Measurements from ENCODE around the gene LAMA5.

LAMA5 gene

DNA sequence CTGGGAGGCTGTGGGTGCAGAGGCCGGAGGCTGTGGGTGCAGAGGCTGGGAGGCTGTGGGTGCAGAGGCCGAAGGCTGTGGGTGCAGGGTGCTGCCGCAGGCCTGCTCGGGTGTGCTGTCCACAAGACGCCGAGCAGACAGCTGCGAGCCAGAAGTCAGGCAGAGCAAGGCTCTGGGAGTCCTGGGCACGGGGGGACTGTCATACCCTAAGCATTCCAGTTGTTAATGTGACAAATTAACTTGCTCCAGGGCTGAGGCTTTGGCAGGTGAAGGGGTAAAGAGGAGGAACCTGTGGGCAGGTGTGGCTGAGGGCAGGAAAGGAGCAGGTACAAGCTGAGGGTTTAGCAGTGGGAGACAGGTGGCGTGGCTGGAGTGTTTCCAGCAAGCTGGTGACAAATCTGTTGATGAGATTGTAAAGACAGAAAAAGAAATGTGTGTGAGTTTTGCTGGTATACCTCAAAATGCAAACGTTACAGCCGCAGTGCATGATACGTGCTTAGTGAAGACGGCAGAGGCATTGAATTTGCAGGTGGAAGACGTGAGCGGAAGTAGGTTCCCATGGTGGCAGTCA is 78.5 kb downstream of the LAMA5 start:
- no peak overlapping the region for H3K27ac ChIP-seq (ENCODE audit: low read length)
- no peak for ATAC-seq (ENCODE audit: insufficient read depth, low read depth)
- H3K27me3 ChIP-seq (ENCODE audit: insufficient read depth, low read length, poor library complexity): no peaks in the 10 kb centered on the region
- H3K4me1 ChIP-seq (ENCODE audit: insufficient read depth, low read length): no peaks in the 10 kb centered on the region
- H3K36me3 ChIP-seq (ENCODE audit: insufficient read depth, low read length): peaks cover 59% of the 10 kb centered on the region
- H3K9me3 ChIP-seq (ENCODE audit: insufficient read depth, low read length, severe bottlenecking): no peaks in the 10 kb centered on the region
- no peak for TF ChIP-seq EZH2 (IDR thresholded peaks at IDR 0.05; ENCODE audit: borderline replicate concordance, low read depth, low read length, severe bottlenecking)
- TF ChIP-seq, protein P1, sequence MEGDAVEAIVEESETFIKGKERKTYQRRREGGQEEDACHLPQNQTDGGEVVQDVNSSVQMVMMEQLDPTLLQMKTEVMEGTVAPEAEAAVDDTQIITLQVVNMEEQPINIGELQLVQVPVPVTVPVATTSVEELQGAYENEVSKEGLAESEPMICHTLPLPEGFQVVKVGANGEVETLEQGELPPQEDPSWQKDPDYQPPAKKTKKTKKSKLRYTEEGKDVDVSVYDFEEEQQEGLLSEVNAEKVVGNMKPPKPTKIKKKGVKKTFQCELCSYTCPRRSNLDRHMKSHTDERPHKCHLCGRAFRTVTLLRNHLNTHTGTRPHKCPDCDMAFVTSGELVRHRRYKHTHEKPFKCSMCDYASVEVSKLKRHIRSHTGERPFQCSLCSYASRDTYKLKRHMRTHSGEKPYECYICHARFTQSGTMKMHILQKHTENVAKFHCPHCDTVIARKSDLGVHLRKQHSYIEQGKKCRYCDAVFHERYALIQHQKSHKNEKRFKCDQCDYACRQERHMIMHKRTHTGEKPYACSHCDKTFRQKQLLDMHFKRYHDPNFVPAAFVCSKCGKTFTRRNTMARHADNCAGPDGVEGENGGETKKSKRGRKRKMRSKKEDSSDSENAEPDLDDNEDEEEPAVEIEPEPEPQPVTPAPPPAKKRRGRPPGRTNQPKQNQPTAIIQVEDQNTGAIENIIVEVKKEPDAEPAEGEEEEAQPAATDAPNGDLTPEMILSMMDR (IDR thresholded peaks at IDR 0.05; ENCODE audit: borderline replicate concordance, extremely low read depth, low read length, poor library complexity, severe bottlenecking): no peak
- H3K79me2 ChIP-seq (ENCODE audit: insufficient read depth, low read length): no peaks in the 10 kb centered on the region
- H3K9ac ChIP-seq (ENCODE audit: low read depth, low read length): no peak overlapping the region
- H4K20me1 ChIP-seq (ENCODE audit: insufficient read depth, low read length): no peaks in the 10 kb centered on the region
- no peak overlapping the region for H3K4me2 ChIP-seq (ENCODE audit: insufficient read depth, low read length)
- no peak overlapping the region for H2AFZ ChIP-seq (ENCODE audit: low read depth, low read length)
- no peak for DNase-seq
- H3K4me3 ChIP-seq (ENCODE audit: low read depth in 1 of 2, low read length in 2 of 2): no peak overlapping the region

DNA sequence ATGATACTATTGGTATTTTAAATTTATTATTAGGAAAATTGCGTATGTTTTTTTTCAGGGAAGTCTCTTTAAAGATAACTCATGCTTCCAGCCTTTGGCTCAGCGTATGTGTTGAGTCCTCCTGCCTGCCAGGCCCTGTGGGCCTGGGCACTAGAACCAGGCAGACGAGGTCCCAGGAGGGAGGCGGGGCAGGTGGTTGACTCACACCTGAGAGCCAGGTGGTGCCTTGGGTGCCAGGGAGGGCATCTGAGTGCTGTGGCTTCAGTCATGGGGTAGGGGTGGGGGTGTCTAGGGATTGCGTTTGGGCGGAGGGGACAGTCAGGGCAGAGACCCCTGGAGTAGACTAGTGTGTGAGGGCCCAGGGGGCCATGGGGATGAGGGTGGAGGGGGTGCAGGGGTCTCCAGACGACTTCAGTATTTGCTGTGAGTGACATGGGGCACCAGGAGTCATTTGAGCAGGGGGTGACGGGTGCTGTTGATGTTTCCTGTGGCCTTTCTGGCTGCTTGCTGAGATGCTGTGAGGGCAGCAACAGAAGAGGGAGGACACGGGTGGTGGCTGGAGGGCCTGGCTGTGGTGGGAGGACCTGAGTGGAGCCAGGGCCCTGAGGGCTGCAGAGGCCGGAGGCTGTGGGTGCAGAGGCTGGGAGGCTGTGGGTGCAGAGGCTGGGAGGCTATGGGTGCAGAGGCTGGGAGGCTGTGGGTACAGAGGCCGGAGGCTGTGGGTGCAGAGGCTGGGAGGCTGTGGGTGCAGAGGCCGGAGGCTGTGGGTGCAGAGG is 79.2 kb downstream of the LAMA5 start:
- no peaks in the 10 kb centered on the region for H3K9me3 ChIP-seq (ENCODE audit: insufficient read depth, low read length, severe bottlenecking)
- no peak overlapping the region for H2AFZ ChIP-seq (ENCODE audit: low read depth, low read length)
- no peak overlapping the region for H3K9ac ChIP-seq (ENCODE audit: low read depth, low read length)
- TF ChIP-seq, protein P1 (IDR thresholded peaks at IDR 0.05; ENCODE audit: borderline replicate concordance, extremely low read depth, low read length, poor library complexity, severe bottlenecking): no peak
- TF ChIP-seq EZH2 (IDR thresholded peaks at IDR 0.05; ENCODE audit: borderline replicate concordance, low read depth, low read length, severe bottlenecking): no peak
- no peak overlapping the region for H3K27ac ChIP-seq (ENCODE audit: low read length)
- no peaks in the 10 kb centered on the region for H4K20me1 ChIP-seq (ENCODE audit: insufficient read depth, low read length)
- H3K4me2 ChIP-seq (ENCODE audit: insufficient read depth, low read length): no peak overlapping the region
- H3K4me1 ChIP-seq (ENCODE audit: insufficient read depth, low read length): no peaks in the 10 kb centered on the region
- ATAC-seq (ENCODE audit: insufficient read depth, low read depth): no peak
- no peaks in the 10 kb centered on the region for H3K27me3 ChIP-seq (ENCODE audit: insufficient read depth, low read length, poor library complexity)
- H3K4me3 ChIP-seq (ENCODE audit: low read depth in 1 of 2, low read length in 2 of 2): no peak overlapping the region
- H3K79me2 ChIP-seq (ENCODE audit: insufficient read depth, low read length): no peaks in the 10 kb centered on the region
- no peak for DNase-seq
- peaks cover 60% of the 10 kb centered on the region for H3K36me3 ChIP-seq (ENCODE audit: insufficient read depth, low read length)

DNA sequence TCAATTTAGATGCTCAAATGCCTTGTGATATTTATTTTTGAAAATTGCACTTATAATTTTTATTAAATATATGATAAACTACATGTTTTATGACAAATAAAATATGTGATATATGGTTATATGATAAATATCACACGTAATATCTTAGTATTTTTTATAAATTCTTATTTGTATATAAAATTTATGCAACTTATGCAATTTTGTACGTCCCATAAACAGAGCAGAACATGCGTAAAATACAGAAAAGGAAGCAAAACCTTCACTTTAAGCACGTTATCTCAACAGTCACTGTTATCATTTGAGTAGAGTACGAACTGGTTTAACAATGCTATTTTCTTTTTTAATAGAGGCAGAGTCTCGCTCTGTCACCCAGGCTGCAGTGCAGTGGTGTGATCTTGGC is 80.0 kb downstream of the LAMA5 start:
- no peaks in the 10 kb centered on the region for H4K20me1 ChIP-seq (ENCODE audit: insufficient read depth, low read length)
- H3K9ac ChIP-seq (ENCODE audit: low read depth, low read length): no peak overlapping the region
- no peak for TF ChIP-seq EZH2 (IDR thresholded peaks at IDR 0.05; ENCODE audit: borderline replicate concordance, low read depth, low read length, severe bottlenecking)
- TF ChIP-seq, protein P1 (IDR thresholded peaks at IDR 0.05; ENCODE audit: borderline replicate concordance, extremely low read depth, low read length, poor library complexity, severe bottlenecking): no peak
- no peak overlapping the region for H3K27ac ChIP-seq (ENCODE audit: low read length)
- no peak for DNase-seq
- H2AFZ ChIP-seq (ENCODE audit: low read depth, low read length): no peak overlapping the region
- H3K27me3 ChIP-seq (ENCODE audit: insufficient read depth, low read length, poor library complexity): no peaks in the 10 kb centered on the region
- no peak overlapping the region for H3K4me2 ChIP-seq (ENCODE audit: insufficient read depth, low read length)
- no peaks in the 10 kb centered on the region for H3K79me2 ChIP-seq (ENCODE audit: insufficient read depth, low read length)
- peaks cover 66% of the 10 kb centered on the region for H3K36me3 ChIP-seq (ENCODE audit: insufficient read depth, low read length)
- no peak overlapping the region for H3K4me3 ChIP-seq (ENCODE audit: low read depth in 1 of 2, low read length in 2 of 2)
- H3K9me3 ChIP-seq (ENCODE audit: insufficient read depth, low read length, severe bottlenecking): no peaks in the 10 kb centered on the region
- no peak for ATAC-seq (ENCODE audit: insufficient read depth, low read depth)
- H3K4me1 ChIP-seq (ENCODE audit: insufficient read depth, low read length): no peaks in the 10 kb centered on the region
